C1 segment of cervical spinal cord (tissue), 14 donors: ENCODE measurements around the gene SEMA6C.

Source experiments
- DNase-seq, 14 donors: peaks; one replicate each; lab custom pipeline; 2025; lab: John Stamatoyannopoulos, UW

Gene SEMA6C

GRCh38 chr1:151158751-151159251 is 12.4 kb upstream of the SEMA6C start:
- DNase-seq, result peak in 2 of 14 donors; percentile 30 to 31

- no peak for DNase-seq
These were observed 11.9 kb upstream of the SEMA6C start for GRCh38 chr1:151158326-151158725.

DNA sequence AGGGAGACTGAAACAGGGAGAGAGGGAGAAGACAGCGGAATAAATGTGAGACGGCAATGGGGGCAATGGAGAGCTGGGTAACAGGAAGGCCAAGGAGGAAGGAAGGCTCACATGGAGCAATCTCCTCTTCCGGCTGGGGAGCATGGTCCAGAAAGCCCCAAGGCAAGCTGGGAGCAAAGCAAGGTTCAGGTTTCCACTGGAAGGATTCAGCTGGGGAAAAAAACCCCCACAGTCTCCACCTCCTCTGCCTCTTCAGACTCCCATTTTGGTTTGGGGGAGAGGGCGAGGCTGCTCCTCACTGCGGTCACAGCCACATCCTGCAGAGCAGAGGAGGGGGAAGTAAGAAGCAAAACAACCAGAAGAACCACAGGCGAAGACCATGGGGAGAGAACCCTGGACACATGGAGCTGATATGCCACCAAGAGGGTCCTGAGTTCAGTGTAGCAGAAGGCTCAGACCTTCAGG is 10.7 kb upstream of the SEMA6C start:
- peak in 5 of 14 donors; percentile 15 to 37 (median 27) for DNase-seq

DNA sequence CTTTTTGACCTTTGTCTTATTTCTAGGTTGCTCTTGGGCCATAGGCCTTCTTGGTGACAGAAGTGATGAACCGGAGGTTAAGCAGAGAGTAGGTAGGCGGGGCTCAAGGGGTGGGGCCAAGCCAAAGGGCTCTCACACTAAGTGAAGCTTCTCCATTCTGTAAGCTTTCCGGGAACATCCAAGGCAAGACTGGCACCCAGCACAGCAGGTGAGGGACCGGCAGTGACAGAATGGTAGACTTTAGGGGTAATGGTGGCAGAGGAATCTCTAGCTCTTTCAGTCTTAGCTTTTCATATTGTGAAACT is 10.0 kb upstream of the SEMA6C start, which contains the start of gene TNFAIP8L2:
TSS of gene TNFAIP8L2 (plus strand) at position 135 of the 305 bp plus-strand sequence. CDS start 2,049 bp downstream, outside the sequence.
- peak in 3 of 14 donors; percentile 18 to 26 (median 21) for DNase-seq

- no peak for DNase-seq
These were observed 1.2 kb upstream of the SEMA6C start for GRCh38 chr1:151147665-151148064.

DNA sequence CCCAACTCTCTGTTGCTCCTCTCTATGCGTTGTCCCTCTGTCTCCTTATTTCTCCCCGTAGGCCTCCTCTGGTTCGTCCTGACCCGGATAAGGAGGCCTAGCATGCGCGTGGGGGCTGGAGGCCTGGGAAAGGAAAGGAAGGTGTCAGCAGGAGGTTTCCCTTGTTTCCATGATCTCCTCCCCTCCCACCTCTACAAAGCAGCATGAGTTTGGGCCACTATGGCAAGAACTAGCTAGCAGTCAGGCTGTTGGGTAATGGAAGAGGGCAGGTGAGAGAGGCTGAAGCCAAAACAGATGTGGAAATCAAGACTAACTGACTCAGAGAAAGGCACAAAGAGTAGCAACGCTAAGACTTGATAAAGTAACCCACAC is 687 bp upstream of the SEMA6C start:
- DNase-seq, result peak in 1 of 14 donors; percentile 72

DNA sequence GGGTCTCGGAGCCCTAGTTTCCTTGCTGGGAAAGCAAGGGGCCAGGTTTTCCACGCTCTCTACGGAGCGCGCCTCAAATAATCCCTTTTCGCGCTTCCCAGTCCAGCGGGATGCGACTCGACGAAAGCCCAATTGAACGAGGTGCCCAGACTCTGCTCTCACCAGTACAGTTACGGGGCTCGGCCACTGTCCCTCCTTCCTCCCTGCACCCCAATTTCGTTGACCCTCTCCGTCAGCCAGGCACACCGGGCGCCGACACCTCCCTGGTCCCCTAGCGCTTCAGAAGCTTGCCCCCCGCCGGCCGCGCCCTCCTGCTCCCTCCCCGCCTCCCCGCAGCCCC is 389 bp downstream of the SEMA6C start:
- no peak for DNase-seq

- peak in 4 of 14 donors; percentile 19 to 57 (median 34) for DNase-seq
These were observed 943 bp downstream of the SEMA6C start for GRCh38 chr1:151145304-151146071.

- peak in 1 of 14 donors; percentile 29 for DNase-seq
These were observed 1.7 kb downstream of the SEMA6C start for GRCh38 chr1:151144474-151145303.

- no peak for DNase-seq
These were observed 2.4 kb downstream of the SEMA6C start for GRCh38 chr1:151143986-151144385.

- DNase-seq, result no peak
These were observed 3.4 kb downstream of the SEMA6C start for GRCh38 chr1:151143057-151143435.

DNA sequence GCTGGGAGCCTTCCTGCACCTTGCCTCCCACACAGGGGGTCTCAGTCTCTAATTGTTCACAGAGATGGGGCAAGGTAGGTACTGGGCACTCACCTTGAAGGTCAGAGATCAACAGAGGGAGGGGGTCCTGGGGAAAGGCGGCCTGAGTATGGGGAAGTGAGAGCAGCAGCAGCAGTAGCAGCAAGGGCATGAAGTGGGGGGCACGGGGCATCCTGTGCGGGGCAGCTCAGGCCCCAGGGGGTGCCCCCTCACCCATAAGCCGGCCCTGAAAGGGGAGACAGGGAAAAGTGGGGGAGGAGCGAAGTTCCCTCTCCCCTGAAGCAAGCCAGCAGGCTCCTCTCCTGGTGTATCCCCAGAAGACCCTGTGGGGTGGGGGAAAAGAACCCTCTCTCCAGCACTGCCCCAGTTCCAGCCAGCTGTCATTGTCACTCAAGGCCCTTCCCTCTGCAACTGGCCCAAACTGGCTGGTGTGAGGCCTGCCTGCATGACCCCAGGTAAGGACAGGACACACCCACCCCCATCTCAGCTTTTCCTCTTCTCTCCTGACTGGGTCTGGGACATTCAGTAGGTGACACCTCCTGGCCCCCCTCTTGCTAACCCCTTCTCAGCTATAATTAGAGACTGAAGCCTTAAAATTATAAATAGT is 3.9 kb downstream of the SEMA6C start:
- no peak for DNase-seq

- no peak for DNase-seq
These were observed 8.6 kb downstream of the SEMA6C start for GRCh38 chr1:151137789-151138188.

GRCh38 chr1:151135433-151136385 is 10.7 kb downstream of the SEMA6C start:
- no peak for DNase-seq

DNA sequence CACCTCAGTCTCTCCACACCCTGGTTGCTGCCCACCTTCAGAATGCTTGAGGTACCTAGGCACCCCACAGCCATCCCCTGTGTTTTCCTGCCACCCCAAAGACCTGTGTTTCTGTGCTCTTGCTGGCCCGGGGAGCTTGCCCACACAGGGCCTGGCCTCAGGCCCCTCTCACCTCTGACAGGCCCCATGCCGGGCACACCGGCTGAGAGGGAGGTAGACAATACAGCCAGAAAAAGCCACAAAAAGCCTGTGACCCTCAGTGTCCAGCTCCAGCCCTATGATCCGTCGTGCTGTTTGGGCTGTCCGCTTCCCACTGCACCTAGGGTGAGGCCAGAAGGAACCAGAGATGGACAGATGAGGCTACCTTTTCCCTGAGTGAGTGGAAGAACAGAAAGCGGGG is 11.4 kb downstream of the SEMA6C start:
- no peak for DNase-seq

- DNase-seq, result no peak
These were observed 12.0 kb downstream of the SEMA6C start for GRCh38 chr1:151134396-151134795.

- DNase-seq, result no peak
These were observed 13.2 kb downstream of the SEMA6C start for GRCh38 chr1:151133018-151133806.

DNA sequence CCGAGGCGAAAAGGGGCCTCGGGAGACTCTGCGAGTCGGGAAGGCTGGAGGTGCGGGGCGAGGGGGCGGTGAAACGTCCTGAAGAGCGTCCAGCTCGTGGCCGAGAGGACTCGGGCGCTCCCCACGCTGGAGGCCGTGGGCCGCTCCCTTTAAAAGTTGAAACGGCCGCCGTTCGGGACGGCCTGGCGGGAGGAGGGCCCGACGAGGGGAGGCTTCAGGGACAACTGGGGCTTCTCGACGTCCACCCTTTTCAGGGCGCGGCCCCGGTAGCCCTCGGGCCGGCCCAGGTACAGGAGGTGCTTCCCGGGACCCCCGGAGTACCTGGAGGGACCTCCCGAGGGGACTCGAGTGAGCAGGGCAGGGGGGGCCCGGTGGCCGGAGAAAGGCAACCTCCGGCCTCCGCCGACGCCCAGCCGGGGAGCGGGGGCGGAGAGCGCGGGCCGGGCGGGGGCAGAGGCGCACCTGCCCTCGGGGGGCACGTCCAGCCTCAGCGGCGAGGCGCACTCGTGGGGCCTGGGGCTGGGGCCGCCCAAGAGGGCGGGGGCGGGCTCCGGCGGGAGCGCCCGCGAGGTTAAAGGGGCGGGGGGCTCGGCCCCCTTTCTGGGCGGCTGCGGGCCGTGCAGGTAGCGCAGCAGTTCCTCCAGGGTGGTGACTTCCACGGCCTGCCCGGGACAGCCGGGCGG is 14.0 kb downstream of the SEMA6C start:
- DNase-seq, result no peak

DNA sequence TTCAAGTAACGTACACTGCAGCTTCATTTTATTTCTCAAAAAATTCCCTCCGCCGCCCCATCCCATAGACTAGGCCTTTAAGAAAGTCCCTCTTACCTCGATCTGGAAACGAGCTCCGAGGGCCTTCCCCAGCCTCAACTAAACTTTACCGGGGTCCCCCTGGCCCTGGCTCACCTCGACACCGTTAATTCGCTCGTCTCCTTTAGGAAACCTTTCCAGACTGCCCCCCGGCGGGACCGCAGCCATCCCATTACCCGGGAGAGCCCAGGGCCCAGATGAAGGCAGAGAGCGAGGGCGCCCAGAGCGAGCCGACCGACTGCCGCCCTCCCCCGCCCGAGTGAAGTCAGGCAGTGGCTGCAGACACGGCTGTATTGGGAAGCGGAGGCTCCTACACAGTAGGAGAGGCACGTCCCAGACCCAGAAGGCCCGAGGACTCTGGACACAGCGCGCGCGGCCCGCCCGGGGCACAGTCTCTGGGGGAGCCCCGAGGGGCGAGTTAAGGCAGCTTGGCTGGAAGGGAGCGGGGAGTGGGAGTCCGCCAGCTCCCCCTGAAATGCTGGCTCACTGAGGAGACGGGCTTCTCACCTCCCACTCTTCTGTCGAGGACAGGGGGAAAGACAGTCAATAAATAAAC is 14.6 kb downstream of the SEMA6C start:
- peak in 2 of 14 donors; percentile 27 to 33 for DNase-seq
